Amniotic stem cell (primary cell): Measurements from ENCODE around the gene PAK5.
"Not testable (repeated sequence)": the region's sequence is repeated elsewhere in the genome, so short reads cannot be mapped to it uniquely, and the experiment has no call there.

Source experiments
- DNase-seq: peaks from one replicate; lab custom pipeline; 2025; lab: John Stamatoyannopoulos, UW

Gene PAK5

DNA sequence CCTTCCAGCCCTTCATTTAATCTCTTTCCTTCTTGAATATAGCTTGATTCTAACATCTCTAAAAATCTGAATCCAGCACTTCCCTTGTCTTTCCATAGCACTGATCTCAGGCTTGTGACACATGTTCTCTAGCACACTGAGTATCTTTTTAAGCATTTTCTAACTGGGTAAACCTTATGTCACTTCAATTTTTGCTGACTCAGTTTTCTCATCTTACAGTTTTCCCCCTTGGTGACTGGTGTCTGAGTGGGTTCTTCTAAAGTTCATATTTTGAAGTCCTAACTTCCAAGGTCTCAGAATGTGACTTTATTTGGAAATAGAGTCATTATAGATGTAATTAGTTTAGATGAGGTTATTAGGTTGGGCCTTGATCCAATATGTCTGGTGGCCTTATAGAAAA is 153.9 kb downstream of the PAK5 start:
- no peak for DNase-seq

DNA sequence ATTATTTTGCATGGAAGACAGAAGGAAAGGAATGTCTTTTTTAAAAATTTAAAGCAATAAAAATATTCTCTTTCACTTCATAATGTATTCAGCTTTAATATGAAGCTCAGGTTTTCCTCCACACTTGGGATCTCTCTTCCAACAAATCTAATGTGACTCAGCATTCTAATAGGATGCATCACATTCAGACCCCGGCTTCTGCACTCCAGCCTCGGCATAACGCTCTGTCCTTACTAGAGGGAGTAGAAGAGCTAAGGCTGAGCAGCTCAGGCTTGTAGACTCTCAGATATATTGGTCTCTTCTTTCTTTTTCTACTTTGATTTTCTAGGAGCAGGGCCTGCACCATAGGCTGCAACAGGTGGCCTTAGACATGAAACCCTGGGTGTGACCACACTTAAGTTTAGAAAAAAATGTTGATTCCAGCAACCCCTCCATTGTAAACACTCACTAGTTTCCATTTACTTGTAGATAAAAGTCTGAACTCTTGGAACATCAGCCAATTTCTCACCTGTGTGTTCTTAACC is 161.7 kb downstream of the PAK5 start:
- DNase-seq = no peak

GRCh38 chr20:9672981-9673380 is 165.9 kb downstream of the PAK5 start:
- DNase-seq = no peak

DNA sequence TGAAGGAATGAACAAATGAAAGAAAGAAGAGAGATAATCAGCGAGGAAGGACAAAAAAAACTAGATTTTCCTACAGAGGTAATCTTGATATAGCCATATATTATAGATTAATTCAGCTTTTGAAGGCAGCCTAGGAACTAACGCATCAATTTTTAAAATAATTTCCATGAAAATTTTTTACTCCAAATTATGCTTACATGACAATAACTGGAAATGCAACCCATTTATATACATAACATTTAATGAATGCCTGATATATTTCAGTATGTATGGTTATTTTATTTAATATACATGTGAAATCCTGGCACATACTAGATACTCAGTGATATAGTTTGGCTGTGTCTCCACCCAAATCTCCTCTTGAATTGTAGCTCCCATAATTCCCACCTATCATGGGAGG is 166.8 kb downstream of the PAK5 start:
- no peak for DNase-seq

- no peak for DNase-seq
Observed at GRCh38 chr20:9668381-9668780, 170.5 kb downstream of the PAK5 start.

DNA sequence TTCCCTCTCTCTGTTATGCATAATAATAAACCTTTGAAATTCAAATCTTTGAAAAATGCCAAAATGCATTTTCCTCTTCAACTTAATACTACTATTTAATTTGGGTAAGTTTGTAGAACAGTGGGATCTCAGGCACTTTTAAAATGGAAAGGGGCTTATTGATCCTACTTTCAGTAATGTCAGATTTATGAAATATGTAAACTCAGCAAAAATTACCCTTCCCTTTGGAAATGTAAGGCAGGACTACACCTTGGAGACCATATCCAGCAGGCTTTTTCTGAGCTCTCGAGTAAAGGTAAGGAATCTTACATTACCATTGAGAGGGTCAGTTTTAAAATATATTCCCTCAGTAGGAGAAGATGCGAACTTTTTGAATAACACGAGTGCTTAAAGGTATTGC is 175.5 kb downstream of the PAK5 start:
- DNase-seq = no peak

GRCh38 chr20:9660236-9660868 is 178.5 kb downstream of the PAK5 start:
- DNase-seq = no peak

GRCh38 chr20:9647741-9648140 is 191.1 kb downstream of the PAK5 start:
- DNase-seq = no peak

DNA sequence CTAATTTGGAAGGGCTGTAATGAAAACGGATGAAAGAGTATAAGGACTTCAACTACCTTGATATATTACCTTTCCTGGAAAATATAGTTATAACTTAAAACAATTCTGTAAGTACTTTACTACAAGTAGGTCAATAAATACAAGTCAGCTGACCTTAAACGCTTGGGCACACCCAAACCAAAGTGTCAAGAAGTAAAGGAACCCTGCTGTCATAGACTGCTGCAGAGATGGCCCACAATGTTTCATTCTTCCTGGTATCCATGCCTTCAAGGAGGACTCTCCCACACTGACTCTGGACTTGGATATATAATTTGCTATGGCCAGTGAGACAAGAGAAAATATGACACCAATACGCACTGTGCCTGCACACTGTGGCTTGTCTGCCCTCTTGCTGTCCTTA is 192.5 kb downstream of the PAK5 start:
- DNase-seq = no peak

DNA sequence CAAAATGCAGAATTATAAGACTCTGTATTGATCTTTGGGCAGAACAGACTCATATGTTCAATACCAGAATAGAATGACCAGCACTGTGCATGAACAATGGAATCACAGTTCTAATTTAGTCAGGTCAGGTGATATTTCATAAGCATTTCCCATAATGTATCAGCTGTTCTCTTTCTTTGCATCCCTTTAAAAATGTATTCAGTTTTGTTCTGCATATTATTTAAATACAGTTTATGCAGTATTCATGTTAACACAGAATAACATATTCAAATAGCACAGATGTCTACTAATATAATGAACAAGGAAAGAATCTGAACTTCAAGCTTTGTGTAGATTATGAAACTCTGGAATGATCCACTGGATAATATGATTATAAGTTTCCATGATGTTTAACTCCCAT is 196.0 kb downstream of the PAK5 start:
- DNase-seq = no peak

GRCh38 chr20:9641499-9642000 is 197.3 kb downstream of the PAK5 start:
- not testable (repeated sequence) for DNase-seq

GRCh38 chr20:9637889-9638288 is 201.0 kb downstream of the PAK5 start:
- DNase-seq = no peak

GRCh38 chr20:9635750-9636149 is 203.1 kb downstream of the PAK5 start:
- DNase-seq = no peak

DNA sequence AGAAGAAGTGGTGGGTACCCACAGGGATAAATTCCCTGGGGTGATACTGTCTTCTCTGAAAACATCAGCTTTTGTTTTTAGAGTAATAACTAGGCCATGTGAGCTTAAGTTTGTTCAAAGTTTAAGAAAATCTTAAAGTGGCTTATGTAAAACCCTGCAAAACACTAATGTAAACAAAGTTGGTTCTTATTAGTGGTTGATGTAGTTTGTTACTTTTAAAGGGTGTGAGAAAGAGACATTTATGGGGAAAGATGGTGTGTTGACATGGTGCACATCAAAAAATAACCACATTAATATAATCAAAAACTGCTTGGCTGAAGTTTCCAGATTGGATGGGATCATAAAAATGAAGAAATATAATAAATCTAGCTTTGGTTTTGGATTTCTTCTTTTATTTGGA is 204.5 kb downstream of the PAK5 start:
- no peak for DNase-seq

DNA sequence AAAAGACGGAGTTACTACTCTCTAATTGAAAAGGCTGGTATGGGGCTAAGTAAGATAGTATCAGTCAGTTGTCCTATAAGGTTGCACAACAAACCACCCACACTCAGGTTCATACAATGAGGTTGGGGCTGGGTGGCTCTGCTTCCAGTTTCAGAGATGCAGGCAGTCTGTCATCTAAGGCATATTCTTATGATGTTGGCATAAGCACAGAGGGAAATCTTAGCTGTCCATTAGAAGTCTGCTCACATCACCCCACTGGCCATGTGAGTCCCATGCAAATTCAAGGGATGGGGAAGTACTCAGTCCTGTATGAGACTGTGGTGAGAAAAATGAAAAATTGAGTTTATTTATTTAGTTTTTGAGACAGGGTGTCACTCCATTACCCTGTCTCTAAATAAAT is 205.9 kb downstream of the PAK5 start:
- no peak for DNase-seq

DNA sequence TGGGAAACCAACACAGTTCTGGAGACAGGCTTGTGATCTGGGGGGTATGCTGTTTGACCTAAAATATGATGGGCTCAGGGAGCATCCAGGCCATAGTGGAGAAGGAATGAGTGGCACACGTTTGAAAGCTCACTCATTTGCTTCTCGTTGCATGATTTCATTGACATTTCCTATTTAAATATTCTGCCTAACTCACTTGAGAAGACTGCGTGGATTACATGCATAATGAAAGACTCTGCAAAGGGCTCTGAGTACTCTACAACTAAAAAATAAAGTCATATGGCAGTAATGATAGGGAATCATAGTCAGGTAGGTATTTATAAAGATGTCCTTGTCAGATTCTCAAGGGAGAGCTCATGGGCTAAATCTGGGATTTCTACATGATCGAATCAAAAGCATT is 206.6 kb downstream of the PAK5 start:
- no peak for DNase-seq

DNA sequence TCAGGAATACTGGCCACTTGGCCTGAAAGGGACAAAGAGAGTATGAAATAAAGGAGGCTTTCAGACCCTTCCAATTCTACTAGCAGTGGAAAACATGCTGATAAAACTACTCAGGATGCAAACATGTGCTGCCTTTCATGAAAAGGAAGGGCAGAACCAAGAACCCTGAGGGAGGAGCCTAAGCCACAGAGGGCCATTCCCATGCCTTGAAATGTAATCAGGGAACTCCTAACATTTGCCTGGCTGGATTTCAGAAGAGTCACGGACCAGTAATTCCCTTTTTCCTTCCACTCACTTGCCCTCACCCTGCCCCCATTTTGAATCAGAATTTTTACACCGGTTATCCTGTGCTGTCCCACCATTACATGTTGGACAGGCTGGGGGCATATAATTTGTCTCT is 208.3 kb downstream of the PAK5 start:
- no peak for DNase-seq

DNA sequence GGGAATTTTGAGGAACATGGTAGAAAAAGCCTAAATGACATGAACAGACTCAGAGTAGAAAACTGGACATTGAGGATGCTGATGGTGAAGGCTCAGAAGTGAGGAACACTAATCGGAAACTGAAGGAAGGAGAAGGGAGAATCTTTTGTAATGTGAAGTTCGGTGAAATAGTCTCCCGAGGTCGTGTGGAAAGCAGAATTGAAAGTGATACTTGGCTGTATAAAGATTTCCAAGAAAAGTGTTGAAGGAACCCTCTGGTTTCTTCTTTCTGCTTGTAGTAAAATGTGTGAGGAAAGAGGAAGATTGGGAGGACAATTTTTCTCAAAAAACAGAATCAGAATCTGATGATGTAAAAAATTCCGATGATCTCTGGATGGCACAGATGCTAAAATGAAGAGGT is 209.0 kb downstream of the PAK5 start:
- DNase-seq = no peak

GRCh38 chr20:9628589-9628988 is 210.3 kb downstream of the PAK5 start:
- no peak for DNase-seq

DNA sequence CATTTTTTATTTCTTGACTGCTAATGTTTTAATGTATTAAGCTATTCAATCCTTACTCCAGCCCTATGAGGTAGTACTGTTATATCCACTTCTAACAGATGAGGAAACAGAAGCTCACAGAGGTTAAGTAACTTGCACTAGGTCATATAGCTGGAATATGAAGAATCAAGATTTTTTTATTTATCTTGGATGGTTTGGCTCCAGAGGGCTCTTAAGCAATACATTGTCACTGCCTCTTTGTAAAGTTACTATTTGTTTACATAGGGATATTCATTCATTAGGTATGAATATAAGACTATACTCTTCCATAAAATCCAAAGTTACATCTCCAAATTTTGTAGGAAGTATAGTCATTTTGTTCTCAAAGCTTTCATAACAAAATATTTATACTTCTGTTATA is 210.7 kb downstream of the PAK5 start:
- DNase-seq = no peak

GRCh38 chr20:9627219-9627618 is 211.7 kb downstream of the PAK5 start:
- no peak for DNase-seq

- DNase-seq = no peak
Observed at GRCh38 chr20:9626357-9626756, 212.5 kb downstream of the PAK5 start.

DNA sequence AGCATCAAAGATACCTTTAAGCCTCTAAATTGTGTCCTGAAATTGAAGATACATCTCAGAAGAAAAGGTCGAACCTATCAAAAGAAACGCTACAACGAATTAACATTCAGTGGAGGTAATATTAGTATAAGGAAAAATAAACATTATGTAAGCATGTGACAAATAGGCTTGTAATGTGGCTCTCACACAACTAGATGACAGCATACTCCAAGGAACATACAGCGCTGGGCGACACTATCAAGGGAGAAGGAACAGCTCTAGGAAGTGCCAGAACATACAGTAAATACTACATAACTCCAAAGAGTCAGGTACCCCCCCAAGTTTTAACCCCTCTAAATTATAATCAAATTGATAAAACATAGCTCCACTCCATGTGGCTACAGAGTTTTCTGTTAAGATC is 220.9 kb downstream of the PAK5 start:
- DNase-seq = no peak

- peak; percentile 39 for DNase-seq
Observed at GRCh38 chr20:9616833-9617461, 221.9 kb downstream of the PAK5 start.
